ENCODE measurements around the gene ATP1B2. TPM values are rescaled to one million over a fixed set of nuclear protein-coding genes. Genes with fewer than 3 reads are reported as not detected.

Gene ATP1B2
- total and polyA plus RNA-seq, 7 donors, result 0.36 to 5.7 (median 0.85) TPM

GRCh38 chr17:7612294-7612640 is 38.5 kb upstream of the ATP1B2 start:
- no peak for TF ChIP-seq CTCF (IDR thresholded peaks at IDR 0.05)
- Histone ChIP-seq H3K4me3 (peak overlapping the region; percentile 94), H3K27ac (peak overlapping the region; percentile 95), H3K9me3 (no peaks in the 10 kb centered on the region), H3K27me3 (ENCODE audit: insufficient read depth in 3 of 3, low read length in 2 of 3) (no peaks in the 10 kb centered on the region), H3K4me1 (peaks cover 36% of the 10 kb centered on the region), H3K36me3 (ENCODE audit: insufficient read depth in 1 of 2, low read depth in 1 of 2) (peaks cover 0 to 19% of the 10 kb centered on the region in 2 donors)
- no peak for ATAC-seq
- intact Hi-C loops (cut with DNase I), result no loop called here
- 94 to 100% (median 98%) methylated on average over 1 of the region's 1 CpG for WGBS, 3 donors
- DNase-seq, result no peak

- Histone ChIP-seq H3K4me1 (peaks cover 36% of the 10 kb centered on the region), H3K27ac (peak overlapping the region; percentile 95), H3K36me3 (ENCODE audit: insufficient read depth in 1 of 2, low read depth in 1 of 2) (peaks cover 0 to 15% of the 10 kb centered on the region in 2 donors), H3K4me3 (peak overlapping the region; percentile 94), H3K27me3 (ENCODE audit: insufficient read depth in 3 of 3, low read length in 2 of 3) (no peaks in the 10 kb centered on the region), H3K9me3 (no peaks in the 10 kb centered on the region)
- intact Hi-C loops (cut with DNase I), result loop anchor here in 1 of 2 donors (1.0 kb wide), 1 partner anchor 35 kb away; the partner anchor contains the start of gene CD68
- WGBS, 3 donors, result 4 to 6% (median 5%) methylated on average over 20 of the region's 20 CpGs
- no peak for TF ChIP-seq CTCF (IDR thresholded peaks at IDR 0.05)
- ATAC-seq (peak in 1 of 4 donors; percentile 5), DNase-seq (no peak)
Observed at GRCh38 chr17:7613769-7614424, 36.8 kb upstream of the ATP1B2 start.

GRCh38 chr17:7614425-7615264 is 36.1 kb upstream of the ATP1B2 start, which contains the start of gene FXR2:
TSS of gene FXR2 (minus strand) at chr17:7614897. CDS start at chr17:7614532, 365 bp downstream.
- Histone ChIP-seq H3K27ac (peak within 1 kb of the TSS; percentile 95), H3K4me3 (peak within 1 kb of the TSS; percentile 94), H3K27me3 (ENCODE audit: insufficient read depth in 3 of 3, low read length in 2 of 3) (no peaks in the 10 kb centered on the region), H3K9me3 (no peaks in the 10 kb centered on the region), H3K36me3 (ENCODE audit: insufficient read depth in 1 of 2, low read depth in 1 of 2) (peaks cover 0 to 15% of the 10 kb centered on the region in 2 donors), H3K4me1 (peaks cover 33% of the 10 kb centered on the region)
- peak; percentile 94 to 97 (median 96) for ATAC-seq
- peak; percentile 100 for DNase-seq
- peak; percentile 45 for TF ChIP-seq CTCF (IDR thresholded peaks at IDR 0.05)
- WGBS, 3 donors, result 0 to 1% (median 0%) methylated on average over 56 to 93 of the region's 93 CpGs
- intact Hi-C loops (cut with DNase I), result loop anchor here in 1 of 2 donors (1.0 kb wide), 1 partner anchor 35 kb away; the partner anchor contains the start of gene CD68

- Histone ChIP-seq H3K27me3 (ENCODE audit: insufficient read depth in 3 of 3, low read length in 2 of 3) (no peaks in the 10 kb centered on the region), H3K4me1 (peaks cover 30% of the 10 kb centered on the region), H3K4me3 (peak overlapping the region; percentile 94), H3K9me3 (no peaks in the 10 kb centered on the region), H3K36me3 (ENCODE audit: insufficient read depth in 1 of 2, low read depth in 1 of 2) (peaks cover 0 to 9% of the 10 kb centered on the region in 2 donors), H3K27ac (peak overlapping the region; percentile 95)
- intact Hi-C loops (cut with DNase I), result no loop called here
- WGBS, 3 donors, result 4 to 7% (median 6%) methylated on average over 28 of the region's 28 CpGs
- no peak for TF ChIP-seq CTCF (IDR thresholded peaks at IDR 0.05)
- ATAC-seq, result no peak
- DNase-seq, result no peak
Observed at GRCh38 chr17:7615265-7615747, 35.4 kb upstream of the ATP1B2 start.
